ENCODE results near the gene KLF4. TPM values are rescaled to one million over a fixed set of nuclear protein-coding genes. Genes with fewer than 3 reads are reported as not detected.
"Not testable (repeated sequence)": the region's sequence is repeated elsewhere in the genome, so short reads cannot be mapped to it uniquely, and the experiment has no call there.

The KLF4 gene
- total RNA-seq, 1 experiment from 2014 or later = 5.2 TPM

GRCh38 chr9:107492381-107492970 is 2.9 kb upstream of the KLF4 start:
- no peak for DNase-seq (ENCODE audit: low read depth, low spot score)
- Histone ChIP-seq H3K4me3 (ENCODE audit: low read depth in 2 of 2, low read length in 2 of 2) (no peak overlapping the region), H3K4me1 (ENCODE audit: control insufficient read depth, insufficient read depth, low read length) (no peaks in the 10 kb centered on the region; the same call in 1 of the 2 replicates), H3K27ac (ENCODE audit: low read length) (no peak overlapping the region), H3K9me3 (ENCODE audit: control insufficient read depth, insufficient read depth, low read depth, low read length) (no peaks in the 10 kb centered on the region), H3K36me3 (ENCODE audit: control insufficient read depth, insufficient read depth, low read length) (no peaks in the 10 kb centered on the region; the same call in 1 of the 2 replicates), H3K27me3 (ENCODE audit: control insufficient read depth, insufficient read depth, low read length) (no peaks in the 10 kb centered on the region)
- in situ Hi-C loops (cut with HindIII; ENCODE audit: low pct_unique_long_range_greater_than_20kb, low sequenced_read_pairs) (no loop called here), intact Hi-C loops (cut with micrococcal nuclease; ENCODE audit: unreplicated experiment) (no loop called here)
- no TSS peak for BruUV-seq (replicated peaks)
- ChIA-PET POLR2A (no interaction called here), CTCF (no interaction called here)
- TF ChIP-seq SIN3A (IDR thresholded peaks at IDR 0.05; ENCODE audit: borderline replicate concordance, insufficient read depth, low read depth, low read length) (no peak), REST (IDR thresholded peaks at IDR 0.05; ENCODE audit: insufficient read depth in 1 of 2, low read depth in 2 of 2, low read length in 1 of 2) (no peak)
- no peak for ATAC-seq

- Histone ChIP-seq H3K9me3 (ENCODE audit: control insufficient read depth, insufficient read depth, low read depth, low read length) (no peaks in the 10 kb centered on the region), H3K27me3 (ENCODE audit: control insufficient read depth, insufficient read depth, low read length) (no peaks in the 10 kb centered on the region), H3K4me3 (ENCODE audit: low read depth in 2 of 2, low read length in 2 of 2) (peak overlapping the region; percentile 48 to 71), H3K27ac (ENCODE audit: low read length) (no peak overlapping the region), H3K4me1 (ENCODE audit: control insufficient read depth, insufficient read depth, low read length) (no peaks in the 10 kb centered on the region; the same call in 1 of the 2 replicates), H3K36me3 (ENCODE audit: control insufficient read depth, insufficient read depth, low read length) (no peaks in the 10 kb centered on the region; the same call in 1 of the 2 replicates)
- TF ChIP-seq SIN3A (IDR thresholded peaks at IDR 0.05; ENCODE audit: borderline replicate concordance, insufficient read depth, low read depth, low read length) = no peak
- TF ChIP-seq TCF7L2 (IDR thresholded peaks at IDR 0.05; ENCODE audit: low read depth, low read length) = no peak
- no peak for TF ChIP-seq CTCF (IDR thresholded peaks at IDR 0.05)
- TF ChIP-seq POLR2AphosphoS5 (IDR thresholded peaks at IDR 0.05; ENCODE audit: low read depth, low read length) = no peak
- ATAC-seq = no peak
- no TSS peak for BruUV-seq (replicated peaks)
- ChIA-PET CTCF (interaction anchor here (0.7 to 0.8 kb wide), 2 partner anchors 795 to 1093 kb away, joined by 4 to 5 read pairs; no protein-coding TSS in a partner anchor), POLR2A (no interaction called here)
- intact Hi-C loops (cut with micrococcal nuclease; ENCODE audit: unreplicated experiment) = no loop called here
- no peak for DNase-seq (ENCODE audit: low read depth, low spot score)
- in situ Hi-C loops (cut with HindIII; ENCODE audit: low pct_unique_long_range_greater_than_20kb, low sequenced_read_pairs) = no loop called here
Measured at GRCh38 chr9:107491081-107492053, 1.8 kb upstream of the KLF4 start.

GRCh38 chr9:107490606-107490970 is 1.0 kb upstream of the KLF4 start:
- H3K27me3 ChIP-seq (ENCODE audit: control insufficient read depth, insufficient read depth, low read length); H3K9me3 ChIP-seq (ENCODE audit: control insufficient read depth, insufficient read depth, low read depth, low read length); intact Hi-C loops (cut with micrococcal nuclease; ENCODE audit: unreplicated experiment); POLR2A ChIA-PET; H3K4me1 ChIP-seq (ENCODE audit: control insufficient read depth, insufficient read depth, low read length); in situ Hi-C loops (cut with HindIII; ENCODE audit: low pct_unique_long_range_greater_than_20kb, low sequenced_read_pairs); DNase-seq (ENCODE audit: low read depth, low spot score); ATAC-seq; BruUV-seq (replicated peaks); H3K36me3 ChIP-seq (ENCODE audit: control insufficient read depth, insufficient read depth, low read length); H3K27ac ChIP-seq (ENCODE audit: low read length): not testable (repeated sequence)
- CTCF ChIA-PET = interaction anchor here (0.7 kb wide), 1 partner anchor 796 kb away, joined by 4 read pairs; no protein-coding TSS in a partner anchor
- peak overlapping the region; percentile 48 to 71 for H3K4me3 ChIP-seq (ENCODE audit: low read depth in 2 of 2, low read length in 2 of 2)

Data from Panc1 (cell line).